Activated CD4-positive, alpha-beta memory T cell treated with anti-CD3 and anti-CD28 coated beads, Interleukin-2, amount 10 ng/mL, durations not matched to agents 7 days and 5 days (primary cell): ENCODE data around the gene SH2D1B. TPM values are rescaled to one million over a fixed set of nuclear protein-coding genes. Genes with fewer than 3 reads are reported as not detected.

Experiments
- CTCF ChIA-PET: fragments of 350-600 bp; sonication (Branson Sonifier 250); formaldehyde crosslinking; loops from one replicate; lab custom pipeline; 2021; ENCODE audit warnings: antibody characterized with exemption, inconsistent platforms; lab: Charles Lee
- POLR2A ChIA-PET: fragments of 350-600 bp; sonication (Branson Sonifier 250); formaldehyde crosslinking; loops from one replicate; lab custom pipeline; 2021; ENCODE audit warnings: antibody characterized with exemption; lab: Charles Lee
- DNase-seq: peaks from one replicate; pipeline ENCODE4 v3.0.0-alpha.2; 2020
- H3K27ac Mint-ChIP-seq: one replicate; pipeline ENCODE4 v1.8.0; 2021; ENCODE audit warnings: mild to moderate bottlenecking, mixed read lengths
- H3K27me3 Mint-ChIP-seq: one replicate; pipeline ENCODE4 v1.8.0; 2021; ENCODE audit warnings: mixed read lengths
- H3K36me3 Mint-ChIP-seq: one replicate; pipeline ENCODE4 v1.8.0; 2021; ENCODE audit warnings: low read depth, mixed read lengths
- H3K4me1 Mint-ChIP-seq: one replicate; pipeline ENCODE4 v1.8.0; 2021; ENCODE audit warnings: mixed read lengths
- H3K4me3 Mint-ChIP-seq: one replicate; pipeline ENCODE4 v1.8.0; 2021; ENCODE audit warnings: mild to moderate bottlenecking, mixed read lengths
- H3K9me3 Mint-ChIP-seq: one replicate; pipeline ENCODE4 v1.8.0; 2021; ENCODE audit warnings: mixed read lengths
- total RNA-seq, 2 experiments: library from RNA; stranded (reverse); gene quantifications; one replicate each; pipeline ENCODE4 v1.2.3, GENCODE V29; 2021

Gene SH2D1B
- total RNA-seq, 2 experiments from 2014 or later, result not detected

GRCh38 chr1:162417650-162418049, 5.7 kb upstream of the SH2D1B start:
- no peaks in the 10 kb centered on the region for H3K4me1 Mint-ChIP-seq
- H3K27me3 Mint-ChIP-seq, result peaks cover 18% of the 10 kb centered on the region
- H3K27ac Mint-ChIP-seq, result no peak overlapping the region
- no peak for DNase-seq
- H3K9me3 Mint-ChIP-seq, result no peaks in the 10 kb centered on the region
- H3K4me3 Mint-ChIP-seq, result no peak overlapping the region
- ChIA-PET CTCF (no interaction called here), POLR2A (no interaction called here)
- H3K36me3 Mint-ChIP-seq, result no peaks in the 10 kb centered on the region

GRCh38 chr1:162416909-162417308, 5.0 kb upstream of the SH2D1B start:
- CTCF ChIA-PET, result no interaction called here
- Mint-ChIP-seq H3K9me3 (no peaks in the 10 kb centered on the region), H3K36me3 (no peaks in the 10 kb centered on the region), H3K4me3 (no peak overlapping the region), H3K4me1 (no peaks in the 10 kb centered on the region), H3K27me3 (peaks cover 17% of the 10 kb centered on the region), H3K27ac (no peak overlapping the region)
- DNase-seq, result no peak
- POLR2A ChIA-PET, result no interaction called here

GRCh38 chr1:162416215-162416614, 4.3 kb upstream of the SH2D1B start:
- H3K9me3 Mint-ChIP-seq, result no peaks in the 10 kb centered on the region
- H3K4me1 Mint-ChIP-seq, result no peaks in the 10 kb centered on the region
- no peak overlapping the region for H3K4me3 Mint-ChIP-seq
- CTCF ChIA-PET, result no interaction called here
- H3K27ac Mint-ChIP-seq, result no peak overlapping the region
- H3K27me3 Mint-ChIP-seq, result peaks cover 17% of the 10 kb centered on the region
- no peaks in the 10 kb centered on the region for H3K36me3 Mint-ChIP-seq
- no peak for DNase-seq
- POLR2A ChIA-PET, result no interaction called here

GRCh38 chr1:162407539-162407938, 4.4 kb downstream of the SH2D1B start:
- H3K4me1 Mint-ChIP-seq, result no peaks in the 10 kb centered on the region
- no peaks in the 10 kb centered on the region for H3K9me3 Mint-ChIP-seq
- CTCF ChIA-PET, result interaction anchor here (0.9 kb wide), 1 partner anchor 351 kb away, joined by 3 read pairs; no protein-coding TSS in a partner anchor
- peaks cover 14% of the 10 kb centered on the region for H3K27me3 Mint-ChIP-seq
- DNase-seq, result no peak
- POLR2A ChIA-PET, result no interaction called here
- no peak overlapping the region for H3K27ac Mint-ChIP-seq
- H3K36me3 Mint-ChIP-seq, result no peaks in the 10 kb centered on the region
- H3K4me3 Mint-ChIP-seq, result no peak overlapping the region

GRCh38 chr1:162406811-162407210, 5.1 kb downstream of the SH2D1B start:
- H3K4me1 Mint-ChIP-seq, result no peaks in the 10 kb centered on the region
- no peak overlapping the region for H3K27ac Mint-ChIP-seq
- DNase-seq, result no peak
- no peaks in the 10 kb centered on the region for H3K36me3 Mint-ChIP-seq
- peaks cover 14% of the 10 kb centered on the region for H3K27me3 Mint-ChIP-seq
- POLR2A ChIA-PET, result no interaction called here
- no peaks in the 10 kb centered on the region for H3K9me3 Mint-ChIP-seq
- CTCF ChIA-PET, result no interaction called here
- H3K4me3 Mint-ChIP-seq, result no peak overlapping the region

GRCh38 chr1:162405800-162406199, 6.1 kb downstream of the SH2D1B start:
- no peaks in the 10 kb centered on the region for H3K36me3 Mint-ChIP-seq
- H3K4me3 Mint-ChIP-seq, result no peak overlapping the region
- no peaks in the 10 kb centered on the region for H3K4me1 Mint-ChIP-seq
- H3K27me3 Mint-ChIP-seq, result peaks cover 16% of the 10 kb centered on the region
- H3K9me3 Mint-ChIP-seq, result no peaks in the 10 kb centered on the region
- ChIA-PET CTCF (no interaction called here), POLR2A (no interaction called here)
- no peak overlapping the region for H3K27ac Mint-ChIP-seq
- no peak for DNase-seq

GRCh38 chr1:162404550-162405160, 7.3 kb downstream of the SH2D1B start:
- no peak for DNase-seq
- no peak overlapping the region for H3K4me3 Mint-ChIP-seq
- H3K27me3 Mint-ChIP-seq, result peaks cover 18% of the 10 kb centered on the region
- ChIA-PET CTCF (no interaction called here), POLR2A (no interaction called here)
- no peaks in the 10 kb centered on the region for H3K4me1 Mint-ChIP-seq
- H3K27ac Mint-ChIP-seq, result no peak overlapping the region
- H3K36me3 Mint-ChIP-seq, result no peaks in the 10 kb centered on the region
- H3K9me3 Mint-ChIP-seq, result no peaks in the 10 kb centered on the region

- Mint-ChIP-seq H3K36me3 (no peaks in the 10 kb centered on the region), H3K9me3 (no peaks in the 10 kb centered on the region), H3K27me3 (peaks cover 40% of the 10 kb centered on the region), H3K4me1 (no peaks in the 10 kb centered on the region), H3K27ac (no peak overlapping the region), H3K4me3 (no peak overlapping the region)
- ChIA-PET POLR2A (no interaction called here), CTCF (interaction anchor here (1.2 kb wide), 1 partner anchor 212 kb away, joined by 3 read pairs; no protein-coding TSS in a partner anchor)
- no peak for DNase-seq
These were observed 11.1 kb downstream of the SH2D1B start for GRCh38 chr1:162400790-162401355.

- ChIA-PET POLR2A (no interaction called here), CTCF (interaction anchor here (1.0 to 1.4 kb wide), 2 partner anchors 8 to 343 kb away, joined by 3 to 5 read pairs; no protein-coding TSS in a partner anchor)
- H3K27me3 Mint-ChIP-seq, result peaks cover 36% of the 10 kb centered on the region
- no peaks in the 10 kb centered on the region for H3K36me3 Mint-ChIP-seq
- no peaks in the 10 kb centered on the region for H3K9me3 Mint-ChIP-seq
- no peak overlapping the region for H3K4me3 Mint-ChIP-seq
- H3K27ac Mint-ChIP-seq, result no peak overlapping the region
- no peak for DNase-seq
- no peaks in the 10 kb centered on the region for H3K4me1 Mint-ChIP-seq
These were observed 12.8 kb downstream of the SH2D1B start for GRCh38 chr1:162398999-162399580.

GRCh38 chr1:162397943-162398560, 13.9 kb downstream of the SH2D1B start:
- no peak overlapping the region for H3K4me3 Mint-ChIP-seq
- POLR2A ChIA-PET, result no interaction called here
- H3K4me1 Mint-ChIP-seq, result no peaks in the 10 kb centered on the region
- no peaks in the 10 kb centered on the region for H3K36me3 Mint-ChIP-seq
- DNase-seq, result no peak
- no peak overlapping the region for H3K27ac Mint-ChIP-seq
- CTCF ChIA-PET, result no interaction called here
- H3K9me3 Mint-ChIP-seq, result no peaks in the 10 kb centered on the region
- peaks cover 36% of the 10 kb centered on the region for H3K27me3 Mint-ChIP-seq

GRCh38 chr1:162397039-162397448, 14.9 kb downstream of the SH2D1B start:
- CTCF ChIA-PET, result no interaction called here
- peaks cover 36% of the 10 kb centered on the region for H3K27me3 Mint-ChIP-seq

GRCh38 chr1:162396201-162396906, 15.6 kb downstream of the SH2D1B start:
- Mint-ChIP-seq H3K4me3 (no peak overlapping the region), H3K36me3 (no peaks in the 10 kb centered on the region), H3K4me1 (no peaks in the 10 kb centered on the region), H3K27ac (no peak overlapping the region), H3K27me3 (peaks cover 36% of the 10 kb centered on the region), H3K9me3 (no peaks in the 10 kb centered on the region)
- POLR2A ChIA-PET, result no interaction called here
- CTCF ChIA-PET, result no interaction called here
- no peak for DNase-seq

More at GRCh38 chr1:162397039-162397448, 14.9 kb downstream of the SH2D1B start:
- H3K9me3 Mint-ChIP-seq, result no peaks in the 10 kb centered on the region
- H3K36me3 Mint-ChIP-seq, result no peaks in the 10 kb centered on the region
- H3K4me3 Mint-ChIP-seq, result no peak overlapping the region
- H3K27ac Mint-ChIP-seq, result no peak overlapping the region
- POLR2A ChIA-PET, result no interaction called here
- H3K4me1 Mint-ChIP-seq, result no peaks in the 10 kb centered on the region
- no peak for DNase-seq
